ENCODE results near the gene CREB3. TPM values are rescaled to one million over a fixed set of nuclear protein-coding genes. Genes with fewer than 3 reads are reported as not detected.

The CREB3 gene
- total RNA-seq, result 56.1 and 92.0 TPM in 2 replicates

DNA sequence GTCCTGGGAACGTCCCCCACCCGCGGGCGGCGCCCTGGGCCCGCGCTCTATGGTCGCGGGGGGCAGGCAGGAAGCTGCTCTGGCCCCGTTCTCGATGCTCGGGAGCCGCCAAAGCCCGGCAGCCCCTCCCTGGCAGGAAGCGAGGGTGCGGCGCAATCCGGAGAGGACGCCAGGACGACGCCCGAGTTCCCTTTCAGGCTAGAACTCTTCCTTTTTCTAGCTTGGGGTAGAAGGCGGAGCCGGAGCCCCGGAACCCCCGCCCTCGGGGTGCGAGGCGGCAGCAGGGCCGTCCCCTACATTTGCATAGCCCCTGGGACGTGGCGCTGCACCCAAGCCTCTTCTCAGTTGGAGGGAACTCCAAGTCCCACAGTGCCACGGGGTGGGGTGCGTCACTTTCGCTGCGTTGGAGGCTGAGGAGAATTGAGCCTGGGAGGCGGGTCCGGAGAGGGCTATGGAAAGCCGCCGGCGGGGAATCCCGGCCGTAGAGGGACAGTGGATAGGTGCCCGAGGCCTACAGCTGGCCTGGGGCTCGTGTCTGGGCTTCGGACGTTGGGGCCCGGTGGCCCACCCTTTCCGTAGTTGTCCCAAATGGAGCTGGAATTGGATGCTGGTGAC, at the start of gene CREB3, which contains the start of gene TLN1:
Gene CREB3, plus strand, starts transcription at position 482 of the 615 bp plus-strand sequence. Its CDS starts 107 bp downstream, at position 589.
Gene TLN1, minus strand, starts transcription at position 11 of the 615 bp plus-strand sequence. CDS start 6,501 bp downstream, outside the sequence.

DNA sequence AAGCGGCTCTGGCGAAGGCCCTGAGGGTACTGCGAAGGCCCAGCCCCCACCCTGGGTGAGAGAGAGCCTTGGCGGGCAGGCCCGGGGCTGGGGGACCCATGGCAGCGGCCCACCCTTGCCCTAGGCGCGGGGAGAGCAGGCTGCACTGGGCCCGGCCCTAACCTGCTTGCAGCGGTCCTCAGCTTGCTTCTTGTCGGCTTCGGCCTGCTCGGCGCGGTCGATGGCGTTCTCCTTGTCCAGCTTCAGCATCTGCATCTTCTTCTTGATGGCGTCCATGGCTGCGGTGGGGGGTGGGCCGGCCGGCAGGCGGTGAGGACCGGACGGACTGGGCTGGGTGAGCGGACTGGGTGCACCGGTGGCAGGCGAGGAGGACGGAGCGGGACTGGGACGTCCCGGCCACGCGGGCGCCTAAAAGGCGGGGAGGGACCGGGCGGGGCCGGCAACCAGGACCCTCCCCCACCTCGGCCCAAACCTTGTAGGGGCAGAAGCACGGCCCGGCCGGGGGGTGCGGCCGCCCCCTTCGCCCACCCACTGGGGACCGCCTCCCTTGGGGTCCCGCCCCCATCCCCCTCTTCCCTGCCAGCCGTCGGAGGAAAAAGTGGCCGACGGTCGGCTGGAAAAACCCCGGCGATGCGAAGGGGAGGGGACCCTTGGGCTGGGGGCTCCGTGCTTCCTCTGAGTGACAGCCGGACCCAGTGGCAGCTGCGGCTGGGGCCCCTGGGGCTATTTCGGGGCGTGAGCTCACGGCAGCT, 42.7 kb upstream of the CREB3 start, which contains the start of gene TPM2:
Gene TPM2, minus strand, starts transcription at position 384 of the 752 bp plus-strand sequence. Its CDS starts 108 bp downstream, at position 276.

GRCh38 chr9:35748858-35749514, 16.5 kb downstream of the CREB3 start, which contains the start of the genes GBA2 and RGP1:
Gene GBA2, minus strand, starts transcription at chr9:35749228. Its CDS starts 524 bp downstream, at chr9:35748704.
Gene RGP1, plus strand, starts transcription at chr9:35749287. Its CDS starts 469 bp downstream, at chr9:35749756.

GRCh38 chr9:35754264-35754663, 21.8 kb downstream of the CREB3 start, which contains the start of gene MSMP:
Gene MSMP, minus strand, starts transcription at chr9:35754276. Its CDS starts 147 bp downstream, at chr9:35754129.

Small RNA genes within 50 kb of the gene (small RNA-seq; reads per million reads assigned to genes)
- gene MIR6853, result 1.4 reads per million, percentile 69 among the genes with 10 or more reads in this experiment

Other genes with a start within 250 kb of the CREB3 start
- gene RUSC2, start 242.6 kb upstream of the CREB3 start, total RNA-seq, result 16.5 and 51.0 TPM in 2 replicates
- 19.6 and 23.1 TPM in 2 replicates for gene TESK1, start 127.4 kb upstream of the CREB3 start, total RNA-seq
- gene CD72, start 114.3 kb upstream of the CREB3 start, total RNA-seq, result 1.2 and 3.5 TPM in 2 replicates
- not detected in 2 replicates for gene SIT1, start 81.7 kb upstream of the CREB3 start, total RNA-seq
- 39,103 and 115,939 TPM in 2 replicates for gene RMRP, start 74.6 kb upstream of the CREB3 start, total RNA-seq
- gene CCDC107, start 74.4 kb upstream of the CREB3 start, total RNA-seq, result 5.5 and 6.6 TPM in 2 replicates
- gene ARHGEF39, start 67.5 kb upstream of the CREB3 start, total RNA-seq, result 1.2 and 1.6 TPM in 2 replicates
- gene CA9, start 58.7 kb upstream of the CREB3 start, total RNA-seq, result not detected in 2 replicates
- 87.9 and 98.7 TPM in 2 replicates for gene TPM2, start 42.7 kb upstream of the CREB3 start, total RNA-seq
- gene TLN1, start 471 bp upstream of the CREB3 start, total RNA-seq, result 118 and 165 TPM in 2 replicates
- 25.9 and 31.7 TPM in 2 replicates for gene GBA2, start 16.6 kb downstream of the CREB3 start, total RNA-seq
- gene RGP1, start 16.6 kb downstream of the CREB3 start, total RNA-seq, result 18.1 and 27.0 TPM in 2 replicates
- gene MSMP, start 21.6 kb downstream of the CREB3 start, total RNA-seq, result not detected in 2 replicates
- 9.0 and 23.6 TPM in 2 replicates for gene NPR2, start 58.9 kb downstream of the CREB3 start, total RNA-seq
- 0.65 and 1.2 TPM in 2 replicates for gene SPAG8, start 79.6 kb downstream of the CREB3 start, total RNA-seq
- 10.6 and 15.7 TPM in 2 replicates for gene HINT2, start 82.4 kb downstream of the CREB3 start, total RNA-seq
- gene FAM221B, start 96.1 kb downstream of the CREB3 start, total RNA-seq, result not detected in 2 replicates
- 3.5 and 4.0 TPM in 2 replicates for gene TMEM8B, start 96.6 kb downstream of the CREB3 start, total RNA-seq
- not detected in 2 replicates for gene OR13J1, start 137.7 kb downstream of the CREB3 start, total RNA-seq
- 0.39 and 0.76 TPM in 2 replicates for gene HRCT1, start 173.5 kb downstream of the CREB3 start, total RNA-seq
- gene SPAAR, start 176.8 kb downstream of the CREB3 start, total RNA-seq, result not detected in 2 replicates
- not detected in 2 replicates for gene OR2S2, start 225.5 kb downstream of the CREB3 start, total RNA-seq